Right atrium auricular region (tissue), 2 donors: ENCODE results near the gene AMBRA1. TPM values are rescaled to one million over a fixed set of nuclear protein-coding genes. Genes with fewer than 3 reads are reported as not detected.
A peak's percentile ranks its signal among the peaks of the same experiment; 100 is the strongest.

Experiments used
- DNase-seq: peaks from one replicate; pipeline ENCODE4 v3.0.0-alpha.2; 2019; ENCODE audit warnings: low spot score
- H3K27ac ChIP-seq, 2 donors: fragments of 200-600 bp; sonication (generic); 1 replicate in 1 of 2; 2 replicates in 1 of 2; pipeline ENCODE4 v1.5.1; 2016 to 2019
- H3K27me3 ChIP-seq, 2 donors: fragments of 200-600 bp; sonication (generic); one replicate each; pipeline versions ENCODE4 v1.5.1 to v1.6.0; 2017 to 2019
- H3K36me3 ChIP-seq: fragments of 200-600 bp; sonication (generic); one replicate; pipeline ENCODE4 v1.5.1; 2016
- H3K4me1 ChIP-seq, 2 donors: fragments of 200-600 bp; sonication (generic); one replicate each; pipeline versions ENCODE4 v1.5.1 to v1.6.0; 2017 to 2019
- H3K4me3 ChIP-seq, 2 donors: fragments of 200-600 bp; sonication (generic); 1 replicate in 1 of 2; 2 replicates in 1 of 2; pipeline ENCODE4 v1.5.1; 2017 to 2019; ENCODE audit warnings: mild to moderate bottlenecking in 1 of 2, moderate library complexity in 1 of 2
- H3K9me3 ChIP-seq, 2 donors: fragments of 200-600 bp; sonication (generic); one replicate each; pipeline ENCODE4 v1.5.1; 2019
- total RNA-seq, 2 donors: library from RNA; depleted of rRNA; stranded (reverse); fragments of >200 nt; gene quantifications; one replicate each; pipeline ENCODE4 v1.1.0, GENCODE V29; 2016
- TF ChIP-seq, protein P1 (sequence below), 2 donors: fragments of 200-600 bp; sonication (generic); IDR thresholded peaks; one replicate each; pipeline ENCODE4 v1.5.1; 2019; ENCODE audit warnings: antibody characterized with exemption in 2 of 2

AMBRA1 gene
- total RNA-seq, 2 donors from 2014 or later: 16.8 to 22.0 TPM

DNA sequence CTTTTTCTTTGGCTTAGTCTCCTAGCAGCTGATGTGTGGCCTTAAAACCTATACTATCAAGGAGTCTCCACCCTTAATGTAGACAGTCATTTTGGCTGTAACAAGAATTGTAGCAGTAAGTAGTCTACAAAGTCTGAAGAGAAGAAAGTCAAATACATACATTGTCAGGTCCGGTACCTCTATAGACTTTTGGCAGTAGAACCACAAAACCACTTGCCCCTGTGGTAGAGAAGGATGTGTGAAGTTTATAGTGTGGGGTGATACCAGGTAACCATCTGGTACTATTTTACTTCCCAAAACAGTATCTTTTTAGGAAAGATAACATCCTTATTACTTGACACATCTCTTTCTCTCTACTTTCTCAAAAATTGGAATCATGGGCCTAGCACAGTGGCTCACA, 38.7 kb upstream of the AMBRA1 start:
- Histone ChIP-seq H3K9me3 (no peaks in the 10 kb centered on the region), H3K27me3 (no peaks in the 10 kb centered on the region), H3K27ac (no peak overlapping the region), H3K4me1 (no peaks in the 10 kb centered on the region), H3K36me3 (peaks cover 35% of the 10 kb centered on the region), H3K4me3 (no peak overlapping the region)
- DNase-seq: no peak
- TF ChIP-seq, protein P1, sequence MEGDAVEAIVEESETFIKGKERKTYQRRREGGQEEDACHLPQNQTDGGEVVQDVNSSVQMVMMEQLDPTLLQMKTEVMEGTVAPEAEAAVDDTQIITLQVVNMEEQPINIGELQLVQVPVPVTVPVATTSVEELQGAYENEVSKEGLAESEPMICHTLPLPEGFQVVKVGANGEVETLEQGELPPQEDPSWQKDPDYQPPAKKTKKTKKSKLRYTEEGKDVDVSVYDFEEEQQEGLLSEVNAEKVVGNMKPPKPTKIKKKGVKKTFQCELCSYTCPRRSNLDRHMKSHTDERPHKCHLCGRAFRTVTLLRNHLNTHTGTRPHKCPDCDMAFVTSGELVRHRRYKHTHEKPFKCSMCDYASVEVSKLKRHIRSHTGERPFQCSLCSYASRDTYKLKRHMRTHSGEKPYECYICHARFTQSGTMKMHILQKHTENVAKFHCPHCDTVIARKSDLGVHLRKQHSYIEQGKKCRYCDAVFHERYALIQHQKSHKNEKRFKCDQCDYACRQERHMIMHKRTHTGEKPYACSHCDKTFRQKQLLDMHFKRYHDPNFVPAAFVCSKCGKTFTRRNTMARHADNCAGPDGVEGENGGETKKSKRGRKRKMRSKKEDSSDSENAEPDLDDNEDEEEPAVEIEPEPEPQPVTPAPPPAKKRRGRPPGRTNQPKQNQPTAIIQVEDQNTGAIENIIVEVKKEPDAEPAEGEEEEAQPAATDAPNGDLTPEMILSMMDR (IDR thresholded peaks at IDR 0.05): no peak

- Histone ChIP-seq H3K4me1 (no peaks in the 10 kb centered on the region), H3K4me3 (no peak overlapping the region), H3K27ac (no peak overlapping the region), H3K9me3 (no peaks in the 10 kb centered on the region), H3K27me3 (no peaks in the 10 kb centered on the region), H3K36me3 (peaks cover 39% of the 10 kb centered on the region)
- TF ChIP-seq, protein P1 (IDR thresholded peaks at IDR 0.05): no peak
- no peak for DNase-seq
These were observed 37.9 kb upstream of the AMBRA1 start for GRCh38 chr11:46631676-46632075.

- TF ChIP-seq, protein P1 (IDR thresholded peaks at IDR 0.05): no peak
- H3K4me1 ChIP-seq: no peaks in the 10 kb centered on the region
- no peak for DNase-seq
- no peak overlapping the region for H3K27ac ChIP-seq
- H3K4me3 ChIP-seq: no peak overlapping the region
- no peaks in the 10 kb centered on the region for H3K9me3 ChIP-seq
- peaks cover 48% of the 10 kb centered on the region for H3K36me3 ChIP-seq
- H3K27me3 ChIP-seq: no peaks in the 10 kb centered on the region
These were observed 36.4 kb upstream of the AMBRA1 start for GRCh38 chr11:46630237-46630636.

DNA sequence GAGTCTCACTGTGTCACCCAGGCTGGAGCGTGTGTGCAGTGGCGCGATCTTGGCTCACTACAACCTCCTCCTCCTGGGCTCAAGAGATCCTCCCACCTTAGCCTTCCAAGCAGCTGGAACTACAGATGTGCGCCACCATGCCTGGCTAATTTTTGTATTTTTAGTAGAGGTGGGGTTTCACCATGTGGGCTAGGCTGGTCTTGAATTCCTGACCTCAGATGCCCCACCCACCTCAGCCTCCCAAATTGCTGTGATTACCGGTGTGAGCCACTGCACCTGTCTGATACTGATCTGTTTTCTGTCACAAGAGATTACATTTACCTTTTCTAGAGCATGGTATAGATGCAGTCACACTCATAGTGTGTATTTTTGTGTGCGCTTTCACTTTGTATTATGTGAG, 35.1 kb upstream of the AMBRA1 start:
- TF ChIP-seq, protein P1 (IDR thresholded peaks at IDR 0.05): no peak
- Histone ChIP-seq H3K4me3 (no peak overlapping the region), H3K9me3 (no peaks in the 10 kb centered on the region), H3K36me3 (peaks cover 53% of the 10 kb centered on the region), H3K27me3 (no peaks in the 10 kb centered on the region), H3K4me1 (no peaks in the 10 kb centered on the region), H3K27ac (no peak overlapping the region)
- DNase-seq: no peak

GRCh38 chr11:46625406-46625805, 31.6 kb upstream of the AMBRA1 start:
- no peaks in the 10 kb centered on the region for H3K27me3 ChIP-seq
- H3K4me3 ChIP-seq: no peak overlapping the region
- peaks cover 37% of the 10 kb centered on the region for H3K36me3 ChIP-seq
- no peak overlapping the region for H3K27ac ChIP-seq
- TF ChIP-seq, protein P1 (IDR thresholded peaks at IDR 0.05): no peak
- no peaks in the 10 kb centered on the region for H3K9me3 ChIP-seq
- no peak for DNase-seq
- H3K4me1 ChIP-seq: no peaks in the 10 kb centered on the region

DNA sequence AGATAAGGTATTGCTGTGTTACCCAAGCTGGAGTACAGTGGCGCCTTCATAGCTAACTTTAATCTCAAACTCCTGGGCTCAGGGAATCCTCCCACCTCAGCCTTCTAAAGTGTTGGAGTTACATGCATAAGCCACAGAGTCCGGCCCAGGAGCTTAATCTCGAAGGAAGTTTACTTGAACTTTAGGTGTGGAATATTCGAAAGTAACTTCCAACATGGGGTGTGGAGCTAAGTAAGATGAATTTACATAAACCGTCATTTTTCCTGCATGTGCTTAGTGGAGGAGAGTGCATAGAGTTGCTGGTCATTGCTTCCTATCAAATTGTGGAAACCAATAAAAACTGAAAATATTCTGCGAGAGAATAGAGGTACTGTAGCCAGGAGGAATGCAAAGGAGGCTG, 25.0 kb upstream of the AMBRA1 start:
- no peaks in the 10 kb centered on the region for H3K27me3 ChIP-seq
- H3K27ac ChIP-seq: peak overlapping the region in 1 of 2 donors; percentile 97
- no peak for DNase-seq
- peak overlapping the region in 1 of 2 donors; percentile 99 for H3K4me3 ChIP-seq
- TF ChIP-seq, protein P1 (IDR thresholded peaks at IDR 0.05): no peak
- H3K4me1 ChIP-seq: peaks cover 0 to 40% of the 10 kb centered on the region in 2 donors
- no peaks in the 10 kb centered on the region for H3K36me3 ChIP-seq
- H3K9me3 ChIP-seq: no peaks in the 10 kb centered on the region
